ENCODE measurements around the gene TMEM125.

DNA sequence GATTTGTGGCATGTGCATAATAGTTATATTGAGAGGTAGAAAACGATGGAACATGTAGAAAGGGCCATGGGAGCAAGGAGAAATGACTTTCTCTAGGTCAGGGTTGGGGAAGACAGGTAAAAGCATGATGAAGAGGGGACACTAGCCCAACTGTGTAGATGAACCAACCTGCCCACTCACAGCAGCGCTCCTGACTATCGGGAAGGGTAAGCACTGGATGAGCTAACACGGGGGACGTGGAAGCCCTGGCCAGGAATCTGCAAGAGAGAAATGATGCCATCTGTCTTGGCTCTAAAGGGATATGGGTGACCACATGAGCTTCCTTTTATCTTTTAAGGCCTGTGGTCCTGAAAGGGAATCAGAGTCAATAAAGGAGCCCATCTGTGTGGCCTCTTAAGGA is 36.2 kb upstream of the TMEM125 start:
- TF ChIP-seq, protein P1, sequence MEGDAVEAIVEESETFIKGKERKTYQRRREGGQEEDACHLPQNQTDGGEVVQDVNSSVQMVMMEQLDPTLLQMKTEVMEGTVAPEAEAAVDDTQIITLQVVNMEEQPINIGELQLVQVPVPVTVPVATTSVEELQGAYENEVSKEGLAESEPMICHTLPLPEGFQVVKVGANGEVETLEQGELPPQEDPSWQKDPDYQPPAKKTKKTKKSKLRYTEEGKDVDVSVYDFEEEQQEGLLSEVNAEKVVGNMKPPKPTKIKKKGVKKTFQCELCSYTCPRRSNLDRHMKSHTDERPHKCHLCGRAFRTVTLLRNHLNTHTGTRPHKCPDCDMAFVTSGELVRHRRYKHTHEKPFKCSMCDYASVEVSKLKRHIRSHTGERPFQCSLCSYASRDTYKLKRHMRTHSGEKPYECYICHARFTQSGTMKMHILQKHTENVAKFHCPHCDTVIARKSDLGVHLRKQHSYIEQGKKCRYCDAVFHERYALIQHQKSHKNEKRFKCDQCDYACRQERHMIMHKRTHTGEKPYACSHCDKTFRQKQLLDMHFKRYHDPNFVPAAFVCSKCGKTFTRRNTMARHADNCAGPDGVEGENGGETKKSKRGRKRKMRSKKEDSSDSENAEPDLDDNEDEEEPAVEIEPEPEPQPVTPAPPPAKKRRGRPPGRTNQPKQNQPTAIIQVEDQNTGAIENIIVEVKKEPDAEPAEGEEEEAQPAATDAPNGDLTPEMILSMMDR (IDR thresholded peaks at IDR 0.05; ENCODE audit: insufficient read depth, low read length, poor library complexity, severe bottlenecking), result no peak
- no peak for TF ChIP-seq EZH2phosphoT487 (conservative IDR thresholded peaks at IDR 0.05; ENCODE audit: low read length)

All from SU-DHL-6 (cell line).